ENCODE measurements around the gene MS4A1.
"Not testable (repeated sequence)": the region's sequence is repeated elsewhere in the genome, so short reads cannot be mapped to it uniquely, and the experiment has no call there.

Gene MS4A1

DNA sequence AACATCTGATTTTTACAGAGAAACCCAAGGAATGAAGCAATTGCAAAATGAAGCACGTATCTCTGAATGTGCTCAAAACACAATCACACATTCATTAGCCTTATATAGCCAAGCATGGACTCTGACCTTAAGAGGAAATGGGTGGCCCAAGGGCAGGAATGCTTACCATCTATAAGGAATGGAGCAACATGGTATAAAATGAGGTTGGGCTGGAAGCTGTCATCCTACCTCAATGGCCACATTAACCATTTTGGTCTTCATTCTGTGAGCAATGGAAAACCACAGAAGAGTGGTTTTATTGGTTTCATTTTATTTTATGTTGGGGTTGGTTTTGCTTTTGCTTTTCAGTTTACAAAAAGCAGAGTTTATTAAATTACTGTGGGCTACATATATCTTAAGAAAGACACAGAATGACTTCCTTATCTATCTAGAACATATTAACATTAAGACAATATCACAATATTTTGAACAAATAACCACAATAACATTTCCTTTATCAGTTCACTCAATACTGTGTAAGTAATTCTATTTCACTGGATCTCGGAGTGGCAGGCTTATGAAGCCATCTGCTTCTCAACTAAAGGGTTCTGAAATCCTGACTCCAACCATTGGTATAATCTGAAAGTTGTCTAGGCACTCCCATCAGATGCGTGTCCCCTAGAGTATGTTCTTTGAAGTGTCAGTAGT, 48.7 kb downstream of the MS4A1 start:
- DNase-seq = no peak

DNA sequence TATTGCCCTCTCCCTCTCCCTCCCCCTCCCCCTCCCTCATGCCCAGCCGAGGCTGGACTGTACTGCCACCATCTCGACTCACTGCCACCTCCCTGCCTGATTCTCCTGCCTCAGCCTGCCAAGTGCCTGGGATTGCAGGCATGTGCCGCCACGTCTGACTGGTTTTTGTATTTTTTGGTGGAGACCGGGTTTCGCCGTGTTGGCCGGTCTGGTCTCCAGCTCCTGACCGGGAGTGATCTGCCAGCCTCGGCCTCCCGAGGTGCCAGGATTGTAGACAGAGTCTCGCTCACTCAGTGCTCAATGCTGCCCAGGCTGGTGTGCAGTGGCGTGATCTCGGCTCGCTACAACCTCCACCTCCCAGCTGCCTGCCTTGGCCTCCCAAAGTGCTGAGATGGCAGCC, 54.0 kb downstream of the MS4A1 start:
- not testable (repeated sequence) for DNase-seq

DNA sequence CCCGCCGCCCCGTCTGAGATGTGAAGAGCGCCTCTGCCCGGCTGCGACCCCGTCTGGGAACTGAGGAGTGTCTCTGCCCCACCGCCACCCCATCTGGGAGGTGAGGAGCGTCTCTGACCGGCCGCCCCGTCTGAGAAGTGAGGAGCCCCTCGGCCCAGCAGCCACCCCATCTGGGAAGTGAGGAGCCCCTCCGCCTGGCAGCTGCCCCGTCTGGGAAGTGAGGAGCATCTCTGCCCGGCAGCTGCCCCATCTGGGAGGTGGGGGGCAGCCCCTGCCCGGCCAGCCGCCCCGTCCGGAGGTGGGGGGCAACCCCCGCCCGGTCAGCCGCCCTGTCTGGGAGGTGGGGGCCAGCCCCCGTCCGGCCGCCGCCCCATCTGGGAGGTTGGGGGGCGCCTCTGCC, 54.6 kb downstream of the MS4A1 start:
- DNase-seq = not testable (repeated sequence)

DNA sequence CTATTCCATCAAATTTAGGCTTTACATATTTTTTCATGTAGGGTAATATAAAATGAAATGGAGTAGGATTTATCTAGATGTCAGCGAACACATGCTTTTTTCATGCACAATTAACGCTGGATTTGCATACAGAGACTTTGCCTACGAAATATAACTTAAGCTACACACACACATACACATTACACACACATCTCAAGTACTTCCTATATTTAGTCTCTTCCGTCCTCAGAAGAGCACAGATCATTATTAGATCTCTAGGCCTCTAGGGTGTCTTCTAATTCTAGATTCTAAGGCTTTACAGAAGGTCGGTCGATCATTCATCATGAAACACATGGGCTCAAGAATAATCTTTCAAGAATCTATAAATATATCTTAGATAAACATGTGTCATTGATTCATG, 55.7 kb downstream of the MS4A1 start:
- no peak for DNase-seq

DNA sequence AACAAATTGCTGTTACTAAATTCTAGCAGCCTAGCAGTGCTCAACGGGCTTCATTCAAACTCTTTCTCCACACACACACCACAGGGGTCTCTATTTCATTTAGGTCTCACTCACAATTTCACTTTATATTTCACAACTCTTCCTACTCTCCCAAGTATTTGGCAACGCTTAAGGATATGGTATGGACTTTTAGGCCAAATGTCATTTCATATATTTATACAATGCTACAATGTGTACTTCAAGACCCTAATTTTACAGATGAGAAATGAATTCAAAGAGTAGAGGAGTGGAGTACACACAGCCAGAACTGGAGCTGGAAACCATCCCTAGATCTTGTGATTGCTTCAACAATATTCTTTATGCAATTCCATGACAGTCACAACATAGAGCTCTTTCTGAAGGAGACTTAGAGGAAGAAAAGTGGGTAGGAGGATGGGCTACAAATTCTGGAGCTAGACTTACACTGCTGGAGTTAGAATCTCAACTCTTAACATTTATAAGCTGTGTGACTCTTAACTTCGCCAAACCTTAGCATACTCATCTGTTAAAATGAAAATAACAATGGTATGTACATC, 57.1 kb downstream of the MS4A1 start:
- no peak for DNase-seq

DNA sequence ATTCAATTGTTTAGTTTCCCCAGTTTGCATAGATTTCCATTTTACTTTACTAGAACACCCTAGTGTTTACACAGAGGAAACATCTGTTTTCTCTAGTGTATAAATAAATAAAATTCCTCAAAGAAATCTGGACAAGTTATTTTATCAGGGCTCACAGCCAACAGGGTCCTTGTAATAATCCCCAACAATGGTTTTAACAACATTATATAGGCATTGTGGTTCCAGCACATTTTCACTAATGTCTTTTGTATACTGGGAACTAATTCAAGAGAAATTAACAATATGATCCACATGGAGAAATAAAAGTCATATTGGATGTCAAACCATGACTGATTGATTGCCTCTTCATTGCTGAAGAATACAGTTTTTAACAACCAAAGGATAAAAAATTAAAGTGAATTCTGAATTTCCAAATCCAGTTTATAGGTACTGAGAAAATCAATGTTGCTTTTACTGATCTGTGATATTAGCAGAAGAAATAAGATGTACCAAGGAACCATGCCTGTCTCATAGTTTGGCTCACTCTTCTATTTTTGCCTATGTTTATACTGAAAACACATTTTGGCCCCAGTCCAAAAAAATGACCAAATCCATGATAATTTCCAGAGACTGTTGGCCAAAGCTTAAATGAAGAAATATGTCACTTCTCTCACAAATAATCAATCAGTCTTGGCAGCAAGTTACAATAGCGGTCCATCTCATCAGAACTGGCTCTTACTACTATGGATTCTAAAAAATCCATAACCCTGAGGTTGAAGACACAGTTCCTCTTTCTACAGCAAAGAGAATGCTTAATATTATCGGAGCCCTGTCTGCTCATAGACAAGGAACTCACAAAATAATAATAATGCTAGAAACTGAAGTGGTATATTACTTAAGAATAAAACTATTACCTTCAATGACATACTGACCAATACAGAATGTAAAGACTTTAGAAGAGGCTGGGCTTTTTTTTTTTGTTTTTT, 58.1 kb downstream of the MS4A1 start:
- DNase-seq = no peak

DNA sequence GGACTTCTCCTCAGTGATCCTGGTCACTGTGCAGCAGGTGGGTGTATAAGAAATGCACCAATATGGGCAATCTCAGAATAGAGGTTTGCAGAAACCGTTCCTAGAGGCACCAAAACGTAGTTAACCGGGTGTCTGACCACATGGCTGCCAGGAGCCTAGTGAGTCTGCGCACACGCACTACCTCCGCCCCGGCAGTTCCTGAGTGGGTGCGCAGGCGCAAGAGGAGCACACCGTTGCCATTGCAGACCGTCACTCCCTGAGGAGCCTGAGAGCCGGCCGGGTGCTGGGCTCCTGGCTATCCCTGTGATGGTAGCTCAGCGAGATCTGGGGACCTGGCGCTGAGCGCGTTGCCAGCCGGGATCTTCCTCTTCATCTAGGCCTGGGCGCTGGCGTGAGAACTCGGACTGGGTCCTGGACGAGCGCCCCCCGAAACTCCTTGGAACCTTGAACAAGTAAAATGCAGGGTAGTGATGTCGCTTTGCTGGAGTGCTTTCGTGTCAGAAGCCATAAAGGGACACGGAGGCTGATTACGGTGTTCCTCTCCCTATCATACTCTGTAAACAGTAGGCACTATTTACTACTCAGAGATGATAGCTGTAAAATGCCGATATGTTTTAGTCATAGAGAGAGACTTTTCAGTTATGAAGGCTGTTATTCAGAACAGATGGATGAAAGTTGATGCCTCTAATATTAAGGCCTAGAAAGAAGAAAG, 59.7 kb downstream of the MS4A1 start, which contains the start of gene MS4A13:
TSS of gene MS4A13 (plus strand) at position 249 of the 712 bp plus-strand sequence. CDS start 2,692 bp downstream, outside the sequence.
- DNase-seq = no peak
